Cardiac muscle cell (in vitro differentiated cells and primary cell): ENCODE results near the gene KIF26B. TPM values are rescaled to one million over a fixed set of nuclear protein-coding genes. Genes with fewer than 3 reads are reported as not detected.
A peak's percentile ranks its signal among the peaks of the same experiment; 100 is the strongest.

Experiments used
- DNase-seq, 2 donors: peaks; one replicate each; pipeline versions ENCODE4 v3.0.0 to v3.0.0-alpha.2; 2010 to 2017; ENCODE audit warnings: low read depth in 1 of 2, low spot score in 1 of 2
- H3K27ac ChIP-seq: fragments of 200-600 bp; sonication (generic); 2 replicates; pipeline ENCODE4 v1.5.1; 2016
- H3K27me3 ChIP-seq: fragments of 200-600 bp; sonication (generic); 2 replicates; pipeline ENCODE4 v1.6.0; 2016; ENCODE audit warnings: control low read depth
- H3K36me3 ChIP-seq: fragments of 200-600 bp; sonication (generic); 2 replicates; pipeline ENCODE4 v1.5.1; 2016; ENCODE audit warnings: control low read depth
- H3K4me1 ChIP-seq: fragments of 200-600 bp; sonication (generic); 2 replicates; pipeline ENCODE4 v1.8.1; 2017; ENCODE audit warnings: low read depth, mild to moderate bottlenecking, mixed run types
- H3K4me3 ChIP-seq: fragments of 200-600 bp; sonication (generic); 2 replicates; pipeline ENCODE4 v1.5.1; 2016; ENCODE audit warnings: mild to moderate bottlenecking
- H3K9me3 ChIP-seq: fragments of 200-600 bp; sonication (generic); 2 replicates; pipeline ENCODE4 v1.5.1; 2017; ENCODE audit warnings: low read depth, mild to moderate bottlenecking, control low read depth
- CTCF ChIP-seq: IDR thresholded peaks from 2 replicates; pipeline ENCODE4 v1.5.1; 2012; ENCODE audit warnings: low read depth, mild to moderate bottlenecking, low read length
- polyA plus RNA-seq: library from polyadenylated mRNA; unstranded; fragments of >200 nt; fragmentation: Nextera tagmentation; extraction: Ambion mirVana; gene quantifications from 2 replicates; pipeline ENCODE4 v1.2.1, GENCODE V29; 2016
- total RNA-seq: library from RNA; depleted of rRNA; stranded (reverse); fragments of >200 nt; gene quantifications from 2 replicates; pipeline ENCODE4 v1.2.3, GENCODE V29; 2016

Gene KIF26B
- total and polyA plus RNA-seq, 2 experiments from 2014 or later: 58.9 to 177 TPM

GRCh38 chr1:245298781-245299180 lies 144.0 kb downstream of the KIF26B start:
- Histone ChIP-seq H3K27me3 (no peaks in the 10 kb centered on the region), H3K9me3 (no peaks in the 10 kb centered on the region), H3K27ac (peak overlapping the region; percentile 68), H3K4me1 (peaks cover 39% of the 10 kb centered on the region), H3K4me3 (no peak overlapping the region), H3K36me3 (no peaks in the 10 kb centered on the region)
- DNase-seq: peak in 1 of 2 donors; percentile 45
- no peak for TF ChIP-seq CTCF

GRCh38 chr1:245301162-245301580 lies 146.4 kb downstream of the KIF26B start:
- Histone ChIP-seq H3K4me3 (no peak overlapping the region), H3K4me1 (peaks cover 33% of the 10 kb centered on the region), H3K9me3 (no peaks in the 10 kb centered on the region), H3K27ac (peak overlapping the region; percentile 68), H3K27me3 (no peaks in the 10 kb centered on the region), H3K36me3 (no peaks in the 10 kb centered on the region)
- peak in 1 of 2 donors; percentile 90 for DNase-seq
- no peak for TF ChIP-seq CTCF

GRCh38 chr1:245301921-245302320 lies 147.1 kb downstream of the KIF26B start:
- peak overlapping the region; percentile 68 for H3K27ac ChIP-seq
- peaks cover 33% of the 10 kb centered on the region for H3K4me1 ChIP-seq
- no peaks in the 10 kb centered on the region for H3K9me3 ChIP-seq
- H3K36me3 ChIP-seq: no peaks in the 10 kb centered on the region
- H3K4me3 ChIP-seq: no peak overlapping the region
- no peak for TF ChIP-seq CTCF
- no peak for DNase-seq
- no peaks in the 10 kb centered on the region for H3K27me3 ChIP-seq

- H3K4me3 ChIP-seq: no peak overlapping the region
- no peaks in the 10 kb centered on the region for H3K27me3 ChIP-seq
- no peak for TF ChIP-seq CTCF
- no peaks in the 10 kb centered on the region for H3K9me3 ChIP-seq
- H3K36me3 ChIP-seq: no peaks in the 10 kb centered on the region
- no peak for DNase-seq
- H3K27ac ChIP-seq: peak overlapping the region; percentile 9
- H3K4me1 ChIP-seq: peaks cover 29% of the 10 kb centered on the region
Measured at GRCh38 chr1:245304698-245305097, 149.9 kb downstream of the KIF26B start.

GRCh38 chr1:245306020-245306419 lies 151.2 kb downstream of the KIF26B start:
- TF ChIP-seq CTCF: no peak
- DNase-seq: no peak
- H3K36me3 ChIP-seq: no peaks in the 10 kb centered on the region
- H3K4me3 ChIP-seq: no peak overlapping the region
- no peaks in the 10 kb centered on the region for H3K9me3 ChIP-seq
- no peaks in the 10 kb centered on the region for H3K27me3 ChIP-seq
- H3K27ac ChIP-seq: no peak overlapping the region
- peaks cover 29% of the 10 kb centered on the region for H3K4me1 ChIP-seq
